ENCODE measurements around the gene RC3H2.
A peak's percentile ranks its signal among the peaks of the same experiment; 100 is the strongest.
"Not testable (repeated sequence)": the region's sequence is repeated elsewhere in the genome, so short reads cannot be mapped to it uniquely, and the experiment has no call there.

The RC3H2 gene

DNA sequence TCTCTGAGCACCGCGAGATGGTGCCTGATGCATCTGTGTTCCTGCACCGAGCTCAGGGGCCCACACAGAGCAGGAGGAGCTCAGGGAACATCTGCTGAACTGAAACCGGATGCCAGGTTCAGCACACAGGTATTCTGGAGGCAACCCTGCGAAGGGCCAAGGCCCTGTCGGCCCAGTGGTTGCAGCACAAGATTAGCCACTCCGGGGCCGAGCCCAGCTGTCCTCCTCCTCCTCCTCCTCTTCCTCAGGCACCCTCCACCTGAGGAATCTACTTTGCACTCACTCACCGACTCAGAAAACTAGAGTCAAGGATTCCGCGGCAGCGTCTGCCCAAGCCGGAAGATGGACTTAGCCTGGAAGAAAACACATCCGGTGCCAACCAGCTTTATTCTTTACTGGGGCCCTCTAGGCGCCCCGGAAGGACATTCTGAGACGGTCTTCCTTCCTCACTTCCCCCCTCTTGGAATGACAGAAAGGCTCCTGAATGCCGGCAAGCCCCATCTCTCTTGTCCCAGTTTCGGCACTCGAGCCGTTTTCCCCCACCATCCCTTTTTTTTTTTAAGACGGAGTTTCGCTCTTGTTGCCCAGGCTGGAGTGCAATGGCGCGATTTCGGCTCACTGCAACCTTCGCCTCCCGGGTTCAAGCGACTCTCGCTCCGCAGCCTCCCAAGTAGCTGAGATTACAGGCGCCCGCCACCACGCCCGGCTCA, 8.0 kb upstream of the RC3H2 start, which contains the start of gene ZBTB6:
Gene ZBTB6, minus strand, starts transcription at position 360 of the 710 bp plus-strand sequence. CDS start 1,251 bp downstream, outside the sequence.
- DNase-seq, result peak; percentile 60

DNA sequence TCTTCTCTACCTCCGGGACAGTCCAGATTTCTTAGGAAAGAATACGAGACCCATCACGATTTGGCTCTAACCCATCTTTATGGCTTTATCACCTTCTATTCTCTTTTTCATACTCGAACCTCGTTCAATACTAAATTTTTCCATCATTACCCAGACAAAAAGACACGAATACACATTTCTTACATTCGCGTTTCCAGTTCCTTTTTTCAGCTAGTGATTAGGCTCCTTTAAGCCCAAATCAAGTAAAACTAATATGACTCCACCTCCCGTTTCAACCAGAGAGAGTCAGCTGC, 7.5 kb upstream of the RC3H2 start:
- no peak for DNase-seq

DNA sequence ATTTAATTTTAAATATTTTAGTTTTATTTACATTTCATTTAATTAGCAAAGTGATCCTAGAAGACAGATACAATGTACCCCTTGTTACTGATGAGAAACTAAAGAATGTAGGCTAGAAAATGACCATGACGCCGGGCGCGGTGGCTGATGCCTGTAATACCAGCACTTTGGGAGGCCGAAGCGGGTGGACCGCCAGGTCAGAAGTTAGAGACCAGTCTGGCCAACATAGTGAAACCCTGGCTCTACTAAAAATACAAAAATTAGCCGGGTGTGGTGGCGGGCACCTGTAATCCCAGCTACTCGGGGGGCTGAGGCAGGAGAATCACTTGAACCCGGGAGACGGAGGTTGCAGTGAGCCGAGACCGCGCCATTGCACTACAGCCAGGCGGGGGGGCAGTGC, 963 bp upstream of the RC3H2 start:
- DNase-seq, result not testable (repeated sequence)

DNA sequence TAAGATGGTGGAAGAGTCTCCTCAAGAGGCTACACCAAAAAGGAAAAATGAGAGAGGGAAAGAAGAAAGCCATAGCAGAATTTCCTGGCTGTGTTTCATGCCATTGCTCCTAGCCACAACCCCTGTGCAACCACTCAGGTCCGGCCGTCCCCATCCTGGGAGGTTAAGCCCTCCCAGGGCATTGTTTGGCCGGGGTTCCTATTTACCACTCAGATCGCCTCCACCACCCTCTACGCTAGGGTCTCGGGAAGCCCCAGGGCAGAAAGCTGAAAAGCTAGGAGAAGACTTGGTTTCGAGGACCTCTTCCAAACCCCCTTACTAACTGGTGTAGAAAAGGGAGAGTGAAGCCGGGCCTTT, 715 bp downstream of the RC3H2 start:
- no peak for DNase-seq

DNA sequence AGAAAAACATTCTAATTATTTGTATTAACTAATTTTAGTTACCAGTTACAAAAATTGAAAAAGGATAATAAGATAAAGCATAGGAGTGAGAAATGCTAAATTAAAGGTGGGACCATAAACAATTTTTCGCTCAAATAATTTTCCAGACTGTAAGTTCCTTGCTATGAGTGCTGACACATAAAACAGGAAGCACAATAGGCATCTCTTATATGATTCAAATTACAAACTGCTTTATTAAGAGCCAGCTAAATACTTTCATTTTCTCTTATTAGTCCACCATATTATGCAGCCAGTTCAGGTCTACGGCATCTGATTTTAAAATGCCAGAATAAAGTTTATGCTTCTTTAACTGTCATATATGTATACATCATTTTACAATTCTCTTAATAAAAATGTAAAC, 4.4 kb downstream of the RC3H2 start:
- DNase-seq, result no peak

DNA sequence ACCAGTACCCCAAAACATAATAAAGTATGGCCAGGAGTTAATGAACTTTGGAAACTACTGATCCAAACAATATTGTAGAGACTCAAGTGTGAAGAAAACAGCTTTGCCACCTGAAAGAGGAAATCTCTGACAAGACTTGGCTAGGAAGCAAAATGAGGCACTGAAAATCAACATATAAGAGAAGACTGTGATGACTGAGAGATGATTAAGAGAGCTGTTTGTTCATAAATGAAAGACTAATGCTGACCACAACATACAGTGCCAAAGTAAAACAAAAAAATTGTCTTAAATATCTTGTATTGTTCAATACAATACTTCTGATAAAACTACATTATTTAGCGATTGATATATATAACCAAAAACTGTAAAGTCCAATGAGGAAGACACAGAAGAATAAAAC, 7.2 kb downstream of the RC3H2 start:
- no peak for DNase-seq

DNA sequence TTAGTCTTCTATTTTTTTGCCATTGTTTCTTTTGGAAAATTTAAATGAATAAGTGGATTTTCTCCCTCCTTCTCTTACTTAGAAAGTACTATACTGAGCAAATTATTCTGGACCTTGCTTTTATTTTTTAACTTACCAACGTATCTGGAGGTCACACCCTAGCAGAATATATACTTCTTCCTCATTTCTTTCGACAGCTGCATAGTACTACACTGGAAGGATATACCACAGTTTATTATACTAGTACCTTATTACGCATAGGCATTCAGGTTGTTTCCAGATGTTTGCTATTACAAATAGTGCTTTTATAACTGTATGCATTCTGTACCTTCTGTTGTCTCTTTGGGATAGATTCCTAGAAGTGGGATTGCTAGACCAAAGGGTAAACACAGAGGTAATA, 16.7 kb downstream of the RC3H2 start:
- DNase-seq, result no peak

DNA sequence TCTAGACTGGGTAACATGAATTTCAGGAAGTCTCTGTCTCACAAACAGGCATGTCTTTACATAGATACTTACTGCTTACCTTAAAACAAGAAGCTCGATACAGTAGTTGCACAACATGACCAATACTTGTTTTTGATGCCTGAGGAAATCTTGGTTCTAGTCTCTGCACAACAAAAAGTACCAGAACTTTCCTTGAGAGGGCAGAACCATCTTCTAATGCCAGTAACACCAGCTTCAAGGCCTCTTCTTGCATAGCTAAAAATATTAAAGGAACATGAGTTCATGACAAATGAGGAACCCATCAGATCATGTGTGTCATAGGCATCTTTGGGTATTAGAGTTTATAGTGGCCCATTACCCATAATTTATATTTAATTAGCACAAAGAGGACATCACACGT, 22.0 kb downstream of the RC3H2 start:
- no peak for DNase-seq

DNA sequence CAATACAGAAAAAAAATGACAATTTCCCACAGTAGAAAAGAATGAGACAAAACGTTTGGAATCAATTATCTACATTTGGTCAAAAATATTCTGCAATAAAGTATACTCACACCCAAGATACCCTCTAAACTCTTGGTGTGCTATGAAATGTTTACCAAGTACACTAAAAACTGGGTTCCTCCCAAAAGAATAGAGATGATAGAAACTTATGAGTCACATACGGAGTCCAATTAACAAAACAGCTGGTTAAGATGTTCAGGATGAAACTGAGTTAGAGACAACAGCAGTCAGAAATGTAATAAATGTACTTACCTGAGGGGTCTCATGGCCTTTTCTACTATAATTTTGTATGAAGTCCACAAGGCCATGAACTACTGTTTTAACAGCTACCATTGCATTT, 25.7 kb downstream of the RC3H2 start:
- DNase-seq, result no peak

DNA sequence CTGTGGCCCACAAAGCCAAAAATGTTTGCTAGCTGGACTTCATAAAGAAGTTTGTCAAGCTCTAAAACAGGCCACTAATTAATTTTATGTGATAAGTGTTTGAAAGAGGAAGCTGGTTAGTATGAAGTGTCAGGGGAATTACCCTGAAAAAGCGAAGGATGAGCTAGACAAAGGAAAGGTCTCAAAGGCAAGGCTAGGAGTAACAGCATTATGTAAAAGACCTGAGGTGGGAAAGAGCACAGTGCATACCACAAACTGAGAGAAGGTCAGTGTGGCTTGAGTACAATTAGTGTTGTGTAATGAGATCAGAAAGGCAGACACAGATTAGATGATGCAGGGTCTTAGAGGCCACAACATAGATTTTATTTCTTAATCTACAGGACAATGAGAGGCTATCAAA, 29.6 kb downstream of the RC3H2 start:
- DNase-seq, result no peak

DNA sequence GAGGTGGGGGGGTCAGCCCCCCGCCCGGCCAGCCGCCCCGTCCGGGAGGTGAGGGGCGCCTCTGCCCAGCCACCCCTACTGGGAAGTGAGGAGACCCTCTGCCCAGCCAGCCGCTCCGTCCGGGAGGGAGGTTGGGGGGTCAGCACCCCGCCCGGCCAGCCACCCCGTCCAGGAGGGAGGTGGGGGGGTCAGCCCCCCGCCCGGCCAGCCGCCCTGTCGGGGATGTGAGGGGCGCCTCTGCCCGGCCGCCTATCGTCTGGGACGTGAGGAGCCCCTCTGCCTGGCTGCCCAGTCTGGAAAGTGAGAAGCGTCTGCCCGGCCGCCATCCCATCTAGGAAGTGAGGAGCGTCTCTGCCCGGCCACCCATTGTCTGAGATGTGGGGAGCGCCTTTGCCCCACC, 37.9 kb downstream of the RC3H2 start:
- DNase-seq, result not testable (repeated sequence)

DNA sequence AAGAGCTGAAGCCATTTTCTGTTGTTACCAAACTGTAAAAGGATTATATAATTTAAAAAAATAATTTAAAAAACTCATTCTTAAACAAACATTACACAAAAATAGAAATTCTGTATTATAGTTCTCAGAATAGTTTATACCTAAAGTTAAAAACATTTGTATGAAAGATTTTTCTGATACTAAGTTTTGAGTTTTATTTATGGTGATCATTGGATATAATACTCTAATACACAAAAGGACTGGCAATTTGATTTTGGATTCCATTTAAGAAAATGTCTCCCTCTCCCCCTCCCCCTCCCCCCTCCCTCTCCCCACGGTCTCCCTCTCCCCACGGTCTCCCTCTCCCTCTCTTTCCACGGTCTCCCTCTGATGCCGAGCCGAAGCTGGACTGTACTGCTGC, 39.1 kb downstream of the RC3H2 start:
- no peak for DNase-seq

DNA sequence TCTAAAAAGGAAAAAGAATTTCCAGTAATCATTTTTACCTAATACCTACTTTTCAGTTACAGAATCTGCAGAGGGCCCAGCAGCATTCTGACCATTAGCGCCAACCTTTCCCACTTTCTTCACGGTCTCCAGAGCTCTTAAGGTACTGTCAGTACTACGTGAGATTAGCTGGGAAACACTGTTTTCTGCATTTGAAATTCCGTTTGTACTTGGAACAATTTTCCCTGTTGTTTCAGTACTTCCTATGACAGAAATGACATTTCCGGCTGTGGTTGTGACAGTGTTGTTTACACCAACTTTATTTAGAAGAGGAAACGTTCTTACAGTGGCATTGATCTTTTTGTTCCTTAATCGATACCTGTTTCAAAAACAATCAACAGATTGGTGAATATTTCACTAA, 39.9 kb downstream of the RC3H2 start:
- no peak for DNase-seq

DNA sequence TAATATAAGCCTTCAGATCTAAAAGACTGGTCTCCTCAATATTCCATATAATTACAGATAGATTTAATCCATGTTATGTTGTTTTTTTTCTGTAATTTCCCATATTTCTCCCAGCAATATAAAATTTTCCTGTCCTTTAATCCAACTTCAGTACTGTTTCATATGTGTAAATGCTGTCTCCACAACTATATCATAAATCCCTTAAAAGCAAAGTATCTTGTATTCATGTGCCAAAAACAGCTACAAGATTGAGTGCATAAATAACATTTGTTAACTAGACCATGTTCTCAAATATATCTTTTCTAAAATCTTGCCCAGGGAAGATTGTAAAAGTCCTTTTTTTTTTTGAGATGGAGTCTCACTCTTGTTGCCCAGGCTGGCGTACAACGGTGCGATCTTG, 41.8 kb downstream of the RC3H2 start:
- no peak for DNase-seq

DNA sequence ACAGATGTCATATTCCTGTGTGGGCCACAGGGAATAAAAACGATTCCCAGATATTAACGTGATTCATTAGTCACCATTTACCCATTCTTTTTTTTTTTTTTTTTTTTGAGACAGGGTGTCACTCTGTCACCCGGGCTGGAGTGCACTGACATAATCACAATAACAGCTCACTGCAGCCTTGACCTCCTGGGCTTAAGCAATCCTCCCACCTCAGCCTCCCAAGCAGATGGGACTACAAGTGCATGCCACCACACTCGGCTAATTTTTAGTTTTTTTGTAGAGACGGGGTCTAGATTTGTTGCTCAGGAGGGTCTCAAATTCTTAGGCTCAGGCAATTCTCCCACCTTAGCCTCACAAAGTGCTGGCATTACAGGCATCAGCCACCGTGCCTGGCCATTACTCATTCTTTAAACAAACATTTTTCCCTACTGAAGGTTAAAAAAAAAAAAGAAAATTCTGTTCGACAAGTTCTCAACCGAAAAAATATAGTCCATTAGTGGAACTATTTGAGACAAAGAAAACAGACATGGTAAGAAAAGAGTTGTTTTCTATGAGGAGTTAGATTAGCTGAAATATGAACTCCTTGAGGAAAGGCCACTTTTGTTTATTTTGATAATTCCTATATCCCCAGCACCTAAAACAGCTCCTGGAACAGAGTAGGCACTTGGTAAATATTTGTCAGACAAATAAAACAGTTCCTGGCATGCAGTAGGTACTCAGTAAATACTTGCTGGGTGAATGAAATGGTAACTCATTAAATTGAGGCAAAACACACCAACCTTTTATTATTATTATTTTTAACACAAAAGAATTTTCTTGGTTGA, 44.6 kb downstream of the RC3H2 start:
- no peak for DNase-seq

DNA sequence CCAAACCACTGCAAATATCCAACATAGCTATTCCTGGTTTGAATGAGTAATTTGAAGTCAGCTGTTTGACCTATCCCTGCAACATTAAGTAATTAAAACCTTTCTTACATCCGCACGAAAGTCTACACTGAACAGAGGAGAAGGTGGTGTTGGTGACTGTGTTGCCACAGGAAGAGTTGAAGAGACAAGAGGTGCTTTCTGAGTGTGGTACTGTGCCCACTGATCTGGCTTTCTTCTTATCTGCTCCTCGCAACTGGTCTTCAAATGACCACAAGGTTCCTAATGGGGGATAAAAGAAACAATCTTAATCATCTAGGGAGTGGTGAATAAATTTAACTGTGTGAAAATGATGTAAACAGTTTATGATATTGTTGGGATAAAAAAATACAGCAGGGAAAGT, 47.3 kb downstream of the RC3H2 start:
- no peak for DNase-seq

DNA sequence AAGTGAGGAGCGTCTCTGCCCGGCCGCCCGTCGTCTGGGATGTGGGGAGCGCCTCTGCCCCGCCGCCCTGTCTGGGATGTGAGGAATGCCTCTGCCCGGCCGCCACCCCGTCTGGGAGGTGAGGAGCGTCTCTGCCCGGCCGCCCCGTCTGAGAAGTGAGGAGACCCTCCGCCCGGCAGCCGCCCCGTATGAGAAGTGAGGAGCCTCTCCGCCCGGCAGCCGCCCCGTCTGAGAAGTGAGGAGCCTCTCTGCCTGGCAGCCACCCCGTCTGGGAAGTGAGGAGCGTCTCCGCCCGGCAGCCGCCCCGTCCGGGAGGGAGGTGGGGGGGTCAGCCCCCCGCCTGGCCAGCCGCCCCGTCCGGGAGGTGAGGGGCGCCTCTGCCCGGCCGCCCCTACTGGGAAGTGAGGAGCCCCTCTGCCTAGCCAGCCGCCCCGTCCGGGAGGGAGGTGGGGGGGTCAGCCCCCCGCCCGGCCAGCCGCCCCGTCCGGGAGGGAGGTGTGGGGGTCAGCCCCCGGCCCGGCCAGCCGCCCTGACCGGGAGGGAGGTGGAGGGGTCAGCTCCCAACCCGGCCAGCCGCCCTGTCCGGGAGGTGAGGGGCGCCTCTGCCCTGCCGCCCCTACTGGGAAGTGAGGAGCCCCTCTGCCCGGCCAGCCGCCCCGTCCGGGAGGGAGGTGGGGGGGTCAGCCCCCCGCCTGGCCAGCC, 52.9 kb downstream of the RC3H2 start:
- not testable (repeated sequence) for DNase-seq

DNA sequence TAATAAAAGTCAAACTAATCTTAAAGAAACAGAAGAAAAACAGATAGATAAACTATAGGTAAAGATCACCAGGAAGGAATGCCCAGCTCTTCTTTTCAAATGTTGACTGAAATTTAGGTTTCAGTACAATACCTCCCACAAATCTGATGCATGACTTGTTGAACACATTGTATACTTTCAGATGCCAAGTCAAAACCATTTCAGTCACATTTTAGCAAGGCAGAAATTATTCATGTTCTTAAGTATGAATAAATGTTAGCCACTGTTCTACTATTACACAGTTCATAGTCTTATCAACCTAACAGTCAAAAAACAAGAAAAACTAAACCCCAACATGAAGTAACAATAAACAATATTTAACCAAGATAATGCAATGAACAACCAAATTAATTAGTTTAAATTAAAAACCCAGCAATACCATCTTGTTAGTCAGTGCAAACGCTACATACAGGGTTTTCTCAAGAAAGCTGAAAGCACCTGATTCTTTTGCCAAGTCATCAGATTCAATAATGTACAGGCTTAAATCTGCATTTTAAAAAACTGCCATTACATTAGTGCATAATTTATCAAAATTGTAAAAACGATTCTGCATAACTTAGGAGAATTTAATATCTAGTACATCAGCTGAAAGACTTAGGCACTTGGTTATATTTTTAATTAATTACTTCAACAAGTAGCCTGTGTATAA, 56.8 kb downstream of the RC3H2 start:
- DNase-seq, result no peak

DNA sequence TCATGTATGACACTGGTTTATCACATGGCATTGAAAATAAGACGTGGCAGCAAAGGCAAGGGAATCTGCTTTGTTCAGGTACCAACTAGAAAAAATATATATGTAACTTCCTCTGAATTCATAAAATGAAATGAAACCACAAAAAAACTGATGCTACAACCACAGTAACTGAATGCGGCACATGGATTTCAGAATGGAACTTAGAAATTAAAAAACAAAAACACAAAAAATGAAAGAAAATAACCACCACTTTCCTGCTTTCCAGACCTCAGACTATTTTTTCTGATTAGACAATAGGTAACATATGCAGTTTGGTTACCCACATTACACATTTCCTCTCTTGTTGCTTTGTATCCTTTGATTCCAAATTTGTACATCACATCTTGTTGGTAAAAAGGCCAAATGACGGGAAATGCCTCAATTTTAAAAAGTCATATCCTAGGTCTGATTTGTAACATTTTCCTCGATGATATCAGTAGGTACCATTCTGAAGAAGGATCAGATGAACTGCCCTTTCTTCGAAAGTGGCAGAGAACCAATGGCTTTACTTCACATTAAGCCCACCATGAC, 58.7 kb downstream of the RC3H2 start:
- DNase-seq, result no peak

DNA sequence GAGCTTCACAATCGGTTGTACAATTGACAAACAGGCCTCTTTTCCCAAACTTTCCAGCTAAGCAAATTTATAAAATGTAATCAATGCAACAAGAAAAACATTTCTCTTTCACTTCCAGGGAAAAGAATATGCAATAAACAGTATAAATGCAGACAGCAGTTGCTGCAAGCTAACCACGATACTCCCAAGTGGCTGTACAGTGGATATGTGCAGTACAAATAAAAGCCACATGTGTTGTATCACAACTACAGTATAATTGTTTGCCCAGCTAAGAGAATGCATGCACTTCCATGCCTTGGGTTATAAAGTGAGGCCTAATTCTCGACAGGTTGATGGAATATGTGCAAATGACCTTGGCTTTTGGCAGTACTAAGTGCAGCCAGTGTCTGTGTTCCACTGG, 60.0 kb downstream of the RC3H2 start:
- DNase-seq, result no peak

DNA sequence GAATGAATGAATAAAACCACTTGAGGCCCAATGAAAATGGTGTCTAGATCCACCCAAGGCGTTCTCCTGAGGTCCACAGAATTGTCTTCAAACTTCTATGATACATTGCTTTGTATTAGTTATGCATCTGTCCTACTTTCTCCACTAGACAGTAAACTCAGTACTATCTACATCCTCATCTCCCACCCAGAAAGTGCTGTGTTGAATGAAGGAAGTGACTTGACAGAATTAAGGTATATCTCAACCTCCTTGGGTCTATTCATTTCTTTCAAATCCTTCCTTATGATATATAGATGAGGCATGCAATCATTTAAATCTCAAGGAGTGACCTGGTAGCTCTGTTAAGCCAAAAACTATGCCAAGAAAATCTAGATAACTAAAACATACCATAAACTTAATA, 61.0 kb downstream of the RC3H2 start:
- no peak for DNase-seq

DNA sequence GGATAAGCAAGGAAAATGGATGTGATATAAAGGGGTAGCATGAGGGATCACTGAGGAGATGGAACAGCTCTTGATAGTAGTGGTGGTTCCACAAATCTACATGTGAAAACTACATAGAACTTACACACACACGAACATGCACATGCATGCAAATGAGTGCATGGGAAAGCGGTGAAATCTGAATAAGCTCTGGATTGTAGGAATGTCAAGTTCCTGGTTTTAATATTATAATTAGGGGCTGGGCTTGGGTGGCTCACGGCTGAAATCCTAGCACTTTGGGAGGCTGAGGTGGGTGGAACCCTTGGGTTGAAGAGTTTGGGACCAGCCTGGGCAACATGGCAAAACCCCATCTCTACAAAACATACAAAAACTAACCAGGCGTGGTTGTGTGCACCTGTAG, 63.7 kb downstream of the RC3H2 start:
- no peak for DNase-seq

DNA sequence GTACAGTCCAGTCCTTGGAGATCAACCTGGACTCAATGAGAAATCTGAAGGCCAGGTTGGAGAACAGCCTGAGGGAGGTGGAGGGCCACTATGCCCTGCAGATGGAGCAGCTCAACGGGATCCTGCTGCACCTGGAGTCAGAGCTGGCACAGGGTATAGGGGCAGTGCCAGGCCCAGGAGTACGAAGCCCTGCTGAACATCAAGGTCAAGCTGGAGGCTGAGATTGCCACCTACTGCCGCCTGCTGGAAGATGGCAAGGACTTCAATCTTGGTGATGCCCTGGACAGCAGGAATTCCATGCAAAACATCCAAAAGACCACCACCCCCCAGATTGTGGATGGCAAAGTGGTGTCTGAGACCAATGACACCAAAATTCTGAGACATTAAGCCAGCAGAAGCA, 66.7 kb downstream of the RC3H2 start:
- DNase-seq, result not testable (repeated sequence)
